OCI-LY7 (cell line): ENCODE data around the gene ARHGEF10L. TPM values are rescaled to one million over a fixed set of nuclear protein-coding genes. Genes with fewer than 3 reads are reported as not detected.

Source experiments
- BruUV-seq: library from RNA; stranded (reverse); fragments of 400-500 nt; replicated peaks from 2 replicates; lab custom pipeline; 2021; lab: Mats Ljungman, UMichigan
- CTCF ChIA-PET: fragments of 300-600 bp; sonication (Branson Sonifier 250); formaldehyde crosslinking; loops from one replicate; lab custom pipeline; 2022; ENCODE audit warnings: antibody characterized with exemption; ENCODE audit not compliant: unreplicated experiment; lab: Charles Lee
- POLR2A ChIA-PET: fragments of 300-600 bp; sonication (Branson Sonifier 250); formaldehyde crosslinking; loops from one replicate; lab custom pipeline; 2022; ENCODE audit warnings: antibody characterized with exemption; lab: Charles Lee
- DNase-seq: peaks from one replicate; pipeline ENCODE4 v3.0.0-alpha.2; 2015; ENCODE audit warnings: low spot score
- H2AFZ ChIP-seq: fragments of 200-600 bp; sonication (generic), shearing (Covaris generic); 2 replicates; pipeline ENCODE4 v1.6.1; 2014; ENCODE audit warnings: mild to moderate bottlenecking, antibody characterized with exemption, low read length, moderate library complexity
- H3K27ac ChIP-seq: fragments of 200-600 bp; sonication (generic); 2 replicates; pipeline ENCODE4 v1.5.1; 2014; ENCODE audit warnings: mixed run types, low read depth, mild to moderate bottlenecking, moderate library complexity, low read length, inconsistent platforms; ENCODE audit not compliant: poor library complexity, severe bottlenecking
- H3K36me3 ChIP-seq: fragments of 200-600 bp; sonication (generic); 2 replicates; pipeline ENCODE4 v1.6.1; 2014; ENCODE audit warnings: mild to moderate bottlenecking, antibody characterized with exemption, low read length, moderate library complexity, mixed read lengths; ENCODE audit not compliant: insufficient read depth
- H3K4me1 ChIP-seq: fragments of 200-600 bp; sonication (generic); 2 replicates; pipeline ENCODE4 v1.5.1; 2014; ENCODE audit warnings: mild to moderate bottlenecking, low read length; ENCODE audit not compliant: insufficient read depth, poor library complexity, severe bottlenecking
- H3K4me2 ChIP-seq: fragments of 200-600 bp; sonication (generic); 2 replicates; pipeline ENCODE4 v1.6.1; 2014; ENCODE audit warnings: mild to moderate bottlenecking, low read length
- H3K4me3 ChIP-seq: fragments of 200-600 bp; sonication (generic); 2 replicates; pipeline ENCODE4 v1.5.1; 2014; ENCODE audit warnings: mild to moderate bottlenecking, low read depth, low read length; ENCODE audit not compliant: poor library complexity, severe bottlenecking
- H3K79me2 ChIP-seq: fragments of 200-600 bp; sonication (generic); 2 replicates; pipeline ENCODE4 v1.6.1; 2016; ENCODE audit warnings: low read depth, mild to moderate bottlenecking, low read length, moderate library complexity, mixed read lengths; ENCODE audit not compliant: insufficient read depth
- H3K9me2 ChIP-seq: fragments of 200-600 bp; sonication (generic); 2 replicates; pipeline ENCODE4 v1.6.1; 2016; ENCODE audit warnings: mild to moderate bottlenecking, low read length, mixed read lengths; ENCODE audit not compliant: insufficient read depth
- H3K9me3 ChIP-seq: fragments of 200-600 bp; sonication (generic); 2 replicates; pipeline ENCODE4 v1.6.1; 2014; ENCODE audit warnings: mild to moderate bottlenecking, mixed run types, low read length, mixed read lengths
- H4K20me1 ChIP-seq: fragments of 200-600 bp; sonication (generic); 2 replicates; pipeline ENCODE4 v1.6.1; 2014; ENCODE audit warnings: mild to moderate bottlenecking, antibody characterized with exemption, low read length, moderate library complexity, mixed read lengths; ENCODE audit not compliant: insufficient read depth
- EZH2phosphoT487 ChIP-seq: fragments of 200-600 bp; sonication (generic); IDR thresholded peaks from 2 replicates; pipeline ENCODE4 v1.6.1; 2018; ENCODE audit warnings: low read depth, borderline replicate concordance, mild to moderate bottlenecking, mixed run types, antibody characterized with exemption, low read length, moderate library complexity, mixed read lengths
- intact Hi-C: fragments of 100-400 bp; cut with micrococcal nuclease; formaldehyde crosslinking; loops from one replicate; pipeline ENCODE4 v1.10.0; 2022; ENCODE audit not compliant: unreplicated experiment
- total RNA-seq, 2 experiments: library from RNA; depleted of rRNA in 1 of 2; stranded (reverse); fragments of >200 nt in 1 of 2; shearing (Covaris generic) in 1 of 2; gene quantifications; 2 replicates each; pipeline ENCODE4 v1.2.3, GENCODE V29; 2014 to 2022
- TF ChIP-seq, protein P1 (sequence below): fragments of 200-600 bp; sonication (generic); conservative IDR thresholded peaks from 2 replicates; pipeline ENCODE4 v1.5.1; 2014; ENCODE audit warnings: mild to moderate bottlenecking, antibody characterized with exemption, low read length, moderate library complexity, mixed read lengths

ARHGEF10L gene
- total RNA-seq, 2 experiments from 2014 or later, result 2.4 TPM; not detected in 1

DNA sequence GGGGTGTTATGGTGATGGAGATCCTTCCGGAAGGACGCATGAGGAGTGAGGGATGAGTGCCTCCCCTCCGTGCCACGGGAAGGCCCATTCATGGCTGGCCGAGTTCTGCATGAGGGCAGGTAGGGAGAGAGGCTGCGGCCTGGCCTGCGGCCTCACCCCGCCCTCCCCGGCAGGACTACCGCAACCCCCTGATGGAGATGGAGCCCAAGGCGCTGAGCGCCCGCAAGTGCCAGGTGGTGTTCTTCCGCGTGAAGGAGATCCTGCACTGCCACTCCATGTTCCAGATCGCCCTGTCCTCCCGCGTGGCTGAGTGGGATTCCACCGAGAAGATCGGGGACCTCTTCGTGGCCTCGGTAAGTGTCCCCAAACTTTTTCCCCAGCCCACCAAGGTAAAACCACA is 83.3 kb downstream of the ARHGEF10L start:
- H3K4me2 ChIP-seq, result no peak overlapping the region
- no peaks in the 10 kb centered on the region for H3K79me2 ChIP-seq
- H4K20me1 ChIP-seq, result no peaks in the 10 kb centered on the region
- intact Hi-C loops, result no loop called here
- H2AFZ ChIP-seq, result no peak overlapping the region
- H3K4me3 ChIP-seq, result no peak overlapping the region
- no peaks in the 10 kb centered on the region for H3K36me3 ChIP-seq
- no peak for DNase-seq
- TF ChIP-seq, protein P1, sequence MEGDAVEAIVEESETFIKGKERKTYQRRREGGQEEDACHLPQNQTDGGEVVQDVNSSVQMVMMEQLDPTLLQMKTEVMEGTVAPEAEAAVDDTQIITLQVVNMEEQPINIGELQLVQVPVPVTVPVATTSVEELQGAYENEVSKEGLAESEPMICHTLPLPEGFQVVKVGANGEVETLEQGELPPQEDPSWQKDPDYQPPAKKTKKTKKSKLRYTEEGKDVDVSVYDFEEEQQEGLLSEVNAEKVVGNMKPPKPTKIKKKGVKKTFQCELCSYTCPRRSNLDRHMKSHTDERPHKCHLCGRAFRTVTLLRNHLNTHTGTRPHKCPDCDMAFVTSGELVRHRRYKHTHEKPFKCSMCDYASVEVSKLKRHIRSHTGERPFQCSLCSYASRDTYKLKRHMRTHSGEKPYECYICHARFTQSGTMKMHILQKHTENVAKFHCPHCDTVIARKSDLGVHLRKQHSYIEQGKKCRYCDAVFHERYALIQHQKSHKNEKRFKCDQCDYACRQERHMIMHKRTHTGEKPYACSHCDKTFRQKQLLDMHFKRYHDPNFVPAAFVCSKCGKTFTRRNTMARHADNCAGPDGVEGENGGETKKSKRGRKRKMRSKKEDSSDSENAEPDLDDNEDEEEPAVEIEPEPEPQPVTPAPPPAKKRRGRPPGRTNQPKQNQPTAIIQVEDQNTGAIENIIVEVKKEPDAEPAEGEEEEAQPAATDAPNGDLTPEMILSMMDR, result no peak
- TF ChIP-seq EZH2phosphoT487, result no peak
- ChIA-PET POLR2A (no interaction called here), CTCF (no interaction called here)
- no TSS peak for BruUV-seq
- no peaks in the 10 kb centered on the region for H3K9me2 ChIP-seq
- no peak overlapping the region for H3K27ac ChIP-seq
- H3K4me1 ChIP-seq, result no peaks in the 10 kb centered on the region
- H3K9me3 ChIP-seq, result no peaks in the 10 kb centered on the region

DNA sequence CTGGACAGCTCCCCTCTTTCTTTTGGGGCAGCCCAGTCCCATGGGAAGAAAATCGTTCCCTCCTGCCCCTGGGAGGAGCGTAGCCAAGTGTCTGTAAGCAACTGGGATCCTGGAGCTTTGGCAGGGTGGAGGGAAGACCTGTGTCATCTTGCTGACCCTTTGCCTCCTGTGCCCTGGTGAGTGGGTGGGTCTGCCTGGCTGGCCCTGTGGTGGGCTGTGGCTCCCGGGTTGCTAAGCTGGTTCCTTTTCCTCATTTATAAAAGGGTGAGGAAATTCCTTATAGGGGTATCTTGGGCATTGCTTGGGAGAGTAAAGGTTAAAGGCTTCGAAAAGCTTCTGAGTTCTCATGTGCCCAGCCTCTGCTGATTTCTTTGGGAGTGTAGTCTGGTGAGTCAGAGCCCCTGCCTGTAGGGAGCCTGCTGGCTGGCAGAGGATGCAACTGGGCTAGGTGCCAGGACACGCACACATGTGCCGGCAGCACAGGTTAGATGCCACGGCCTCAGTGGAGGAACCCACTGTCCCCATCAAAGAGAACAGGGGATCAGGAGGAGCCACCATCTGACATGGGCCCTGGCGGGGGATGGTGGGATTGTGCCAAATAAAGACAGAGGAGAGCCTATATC is 85.2 kb downstream of the ARHGEF10L start:
- Histone ChIP-seq H3K4me2 (no peak overlapping the region), H3K4me3 (no peak overlapping the region), H4K20me1 (no peaks in the 10 kb centered on the region), H3K9me3 (no peaks in the 10 kb centered on the region), H3K4me1 (no peaks in the 10 kb centered on the region), H3K36me3 (no peaks in the 10 kb centered on the region), H2AFZ (no peak overlapping the region), H3K79me2 (no peaks in the 10 kb centered on the region), H3K9me2 (no peaks in the 10 kb centered on the region), H3K27ac (no peak overlapping the region)
- ChIA-PET POLR2A (interaction anchor here (0.6 kb wide), 1 partner anchor 49 kb away, joined by 3 read pairs; no protein-coding TSS in a partner anchor), CTCF (interaction anchor here (0.6 kb wide), 1 partner anchor 505 kb away, joined by 4 read pairs; no protein-coding TSS in a partner anchor)
- no peak for DNase-seq
- TF ChIP-seq, protein P1, result no peak
- no peak for TF ChIP-seq EZH2phosphoT487
- intact Hi-C loops, result no loop called here
- BruUV-seq, result no TSS peak
